GM12864 (cell line): ENCODE measurements around the gene NHS.
"Not testable (repeated sequence)": the region's sequence is repeated elsewhere in the genome, so short reads cannot be mapped to it uniquely, and the experiment has no call there.

ENCODE experiments used
- DNase-seq: peaks from one replicate; pipeline ENCODE4 v3.0.0-alpha.2; 2011; ENCODE audit warnings: low read depth
- H3K4me3 ChIP-seq: 2 replicates; pipeline ENCODE4 v1.5.1; 2011; ENCODE audit warnings: mild to moderate bottlenecking, low read depth, low read length, control low read depth
- CTCF ChIP-seq: IDR thresholded peaks from 2 replicates; pipeline ENCODE4 v1.5.1; 2011; ENCODE audit warnings: low read depth, mild to moderate bottlenecking, moderate library complexity, low read length, control low read depth, inconsistent platforms; ENCODE audit errors: missing control alignments

Gene NHS

GRCh38 chrX:17567821-17568220 is 192.8 kb downstream of the NHS start:
- H3K4me3 ChIP-seq, result no peak overlapping the region
- no peak for TF ChIP-seq CTCF
- DNase-seq, result no peak

- not testable (repeated sequence) for H3K4me3 ChIP-seq, DNase-seq
These were observed 193.8 kb downstream of the NHS start for GRCh38 chrX:17568804-17569203.

GRCh38 chrX:17579026-17579425 is 204.0 kb downstream of the NHS start:
- H3K4me3 ChIP-seq, result no peak overlapping the region
- no peak for DNase-seq
- TF ChIP-seq CTCF, result no peak

- no peak overlapping the region for H3K4me3 ChIP-seq
- no peak for TF ChIP-seq CTCF
- no peak for DNase-seq
These were observed 205.6 kb downstream of the NHS start for GRCh38 chrX:17580539-17581152.

GRCh38 chrX:17581641-17582040 is 206.6 kb downstream of the NHS start:
- no peak for DNase-seq
- no peak overlapping the region for H3K4me3 ChIP-seq
- no peak for TF ChIP-seq CTCF

- DNase-seq, result no peak
- H3K4me3 ChIP-seq, result no peak overlapping the region
- no peak for TF ChIP-seq CTCF
These were observed 209.3 kb downstream of the NHS start for GRCh38 chrX:17584248-17584681.

- H3K4me3 ChIP-seq, result no peak overlapping the region
- no peak for DNase-seq
- TF ChIP-seq CTCF, result no peak
These were observed 210.0 kb downstream of the NHS start for GRCh38 chrX:17585006-17585405.
